CD14-positive monocyte (primary cell): ENCODE data around the gene MFGE8. TPM values are rescaled to one million over a fixed set of nuclear protein-coding genes. Genes with fewer than 3 reads are reported as not detected.
A peak's percentile ranks its signal among the peaks of the same experiment; 100 is the strongest.

ENCODE experiments used
- DNase-seq, 3 donors: peaks; one replicate each; pipeline ENCODE4 v3.0.0-alpha.2; 2011 to 2022
- H2AFZ ChIP-seq: 2 replicates; pipeline ENCODE4 v1.6.0; 2012; ENCODE audit warnings: mild to moderate bottlenecking, low read depth, low read length, inconsistent platforms; ENCODE audit not compliant: insufficient read depth, poor library complexity, severe bottlenecking
- H3K27ac ChIP-seq, 2 donors: 1 replicate in 1 of 2; 2 replicates in 1 of 2; pipeline ENCODE4 v1.5.1; 2012 to 2013; ENCODE audit warnings: low read length in 2 of 2, control low read depth in 1 of 2, inconsistent platforms in 1 of 2, low read depth in 1 of 2, mild to moderate bottlenecking in 1 of 2
- H3K27me3 ChIP-seq, 2 donors: one replicate each; pipeline versions ENCODE4 v1.6.0 to v1.6.1; 2011 to 2013; ENCODE audit warnings: low read length in 2 of 2; ENCODE audit not compliant: control insufficient read depth in 2 of 2, insufficient read depth in 2 of 2
- H3K36me3 ChIP-seq, 2 donors: replicated peaks in 1 of 2; 1 replicate in 1 of 2; 2 replicates in 1 of 2; pipeline versions ENCODE4 v1.5.1 to v1.6.1; 2012 to 2013; ENCODE audit warnings: low read length in 2 of 2, control low read depth in 1 of 2, inconsistent platforms in 1 of 2, mild to moderate bottlenecking in 1 of 2; ENCODE audit not compliant: insufficient read depth in 2 of 2, control insufficient read depth in 1 of 2
- H3K4me1 ChIP-seq, 2 donors: 1 replicate in 1 of 2; 2 replicates in 1 of 2; pipeline versions ENCODE4 v1.5.1 to v1.6.1; 2012 to 2013; ENCODE audit warnings: low read length in 2 of 2, control low read depth in 1 of 2, inconsistent platforms in 1 of 2, mild to moderate bottlenecking in 1 of 2, moderate library complexity in 1 of 2; ENCODE audit not compliant: insufficient read depth in 2 of 2, control insufficient read depth in 1 of 2
- H3K4me2 ChIP-seq: replicated peaks from 2 replicates; pipeline ENCODE3; 2012; ENCODE audit warnings: low read length, moderate library complexity, mild to moderate bottlenecking; ENCODE audit not compliant: poor library complexity, severe bottlenecking; ENCODE audit errors: extremely low read depth
- H3K4me3 ChIP-seq, 3 experiments: fragments of 200-600 bp in 1 of 3; sonication (generic) in 1 of 3; replicated peaks in 1 of 3; 1 replicate in 2 of 3; 2 replicates in 1 of 3; pipeline ENCODE4 v1.5.1; 2011 to 2013; ENCODE audit warnings: low read length in 3 of 3, mild to moderate bottlenecking in 3 of 3, control low read depth in 2 of 3, low read depth in 2 of 3, inconsistent platforms in 1 of 3, moderate library complexity in 1 of 3
- H3K79me2 ChIP-seq: 2 replicates; pipeline ENCODE4 v1.6.0; 2012; ENCODE audit warnings: mild to moderate bottlenecking, control low read depth, inconsistent platforms, low read length, moderate library complexity; ENCODE audit not compliant: insufficient read depth
- H3K9ac ChIP-seq: 2 replicates; pipeline ENCODE4 v1.6.0; 2017; ENCODE audit warnings: low read length, mild to moderate bottlenecking; ENCODE audit not compliant: insufficient read depth, poor library complexity, severe bottlenecking
- H3K9me3 ChIP-seq, 2 donors: replicated peaks in 1 of 2; 1 replicate in 1 of 2; 2 replicates in 1 of 2; pipeline versions ENCODE4 v1.5.1 to v1.6.1; 2012 to 2013; ENCODE audit warnings: low read length in 2 of 2, control low read depth in 1 of 2; ENCODE audit not compliant: control insufficient read depth in 1 of 2, insufficient read depth in 1 of 2
- H4K20me1 ChIP-seq: 2 replicates; pipeline ENCODE4 v1.6.0; 2012; ENCODE audit warnings: mild to moderate bottlenecking, low read length, control low read depth, moderate library complexity; ENCODE audit not compliant: insufficient read depth
- H3K27ac Mint-ChIP-seq, 7 donors: one replicate each; pipeline ENCODE4 v1.8.0; 2020; ENCODE audit warnings: mild to moderate bottlenecking in 7 of 7, mixed read lengths in 7 of 7, moderate library complexity in 6 of 7, inconsistent platforms in 2 of 7
- H3K27me3 Mint-ChIP-seq, 3 donors: one replicate each; pipeline ENCODE4 v1.8.0; 2021 to 2022; ENCODE audit warnings: low read depth in 3 of 3, mild to moderate bottlenecking in 3 of 3, mixed read lengths in 3 of 3, moderate library complexity in 3 of 3, inconsistent platforms in 1 of 3
- H3K36me3 Mint-ChIP-seq, 2 donors: one replicate each; pipeline ENCODE4 v1.8.0; 2020; ENCODE audit warnings: mixed read lengths in 2 of 2, inconsistent platforms in 1 of 2, mild to moderate bottlenecking in 1 of 2
- H3K4me1 Mint-ChIP-seq: one replicate; pipeline ENCODE4 v1.8.0; 2020; ENCODE audit warnings: mild to moderate bottlenecking, mixed read lengths
- H3K4me3 Mint-ChIP-seq, 2 donors: one replicate each; pipeline ENCODE4 v1.8.0; 2020; ENCODE audit warnings: mild to moderate bottlenecking in 2 of 2, mixed read lengths in 2 of 2, moderate library complexity in 1 of 2
- H3K9me3 Mint-ChIP-seq, 7 donors: one replicate each; pipeline ENCODE4 v1.8.0; 2020 to 2022; ENCODE audit warnings: mixed read lengths in 7 of 7, mild to moderate bottlenecking in 6 of 7, moderate library complexity in 6 of 7, inconsistent platforms in 2 of 7
- CTCF ChIP-seq: fragments of 200-600 bp; IDR thresholded peaks from one replicate; pipeline ENCODE4 v1.8.0; 2022; ENCODE audit warnings: antibody characterized with exemption, mild to moderate bottlenecking
- WGBS: methylation state at CpG from one replicate; pipeline ENCODE4 v1.1.5; 2013; ENCODE audit warnings: missing lambda C conversion rate; ENCODE audit not compliant: insufficient coverage; 5-methylcytosine and 5-hydroxymethylcytosine counted together
- intact Hi-C, 2 donors: fragments of 100-400 bp; cut with micrococcal nuclease; formaldehyde crosslinking; loops; one replicate each; pipeline versions ENCODE4 v1.15.0 to v1.15.1; 2023
- polyA plus RNA-seq, 3 donors: library from polyadenylated mRNA; depleted of rRNA in 1 of 3; unstranded in 2 of 3; stranded (reverse) in 1 of 3; fragments of 300-500 nt in 2 of 3; fragments of >200 nt in 1 of 3; fragmentation: Illumina TruSeq in 2 of 3; gene quantifications; 1 replicate in 2 of 3; 2 replicates in 1 of 3; pipeline ENCODE4 v1.2.3, GENCODE V29; 2012 to 2021

Gene MFGE8
- polyA plus RNA-seq, 3 donors, result 2.7 TPM; not detected in 2

GRCh38 chr15:88949734-88950400, 36.7 kb upstream of the MFGE8 start:
- Histone ChIP-seq H3K9ac (no peak overlapping the region), H3K27me3 (no peaks in the 10 kb centered on the region), H3K9me3 (no peaks in the 10 kb centered on the region), H2AFZ (no peak overlapping the region), H3K36me3 (no peaks in the 10 kb centered on the region), H3K27ac (no peak overlapping the region), H3K4me3 (no peak overlapping the region), H3K79me2 (no peaks in the 10 kb centered on the region), H3K4me1 (no peaks in the 10 kb centered on the region), H4K20me1 (no peaks in the 10 kb centered on the region), H3K4me2 (no peak overlapping the region)
- Mint-ChIP-seq H3K4me1 (peaks cover 4% of the 10 kb centered on the region), H3K4me3 (peak overlapping the region in 1 of 2 donors; percentile 37), H3K27ac (no peak overlapping the region), H3K9me3 (peaks cover 0 to 4% (median 1%) of the 10 kb centered on the region in 7 donors), H3K36me3 (no peaks in the 10 kb centered on the region), H3K27me3 (peaks cover 3 to 8% (median 5%) of the 10 kb centered on the region in 3 donors)
- DNase-seq, result no peak
- intact Hi-C loops, result no loop called here
- 87% methylated on average over 3 of the region's 5 CpGs for WGBS
- no peak for TF ChIP-seq CTCF

- Histone ChIP-seq H2AFZ (no peak overlapping the region), H4K20me1 (no peaks in the 10 kb centered on the region), H3K27ac (no peak overlapping the region), H3K4me2 (no peak overlapping the region), H3K9me3 (no peaks in the 10 kb centered on the region), H3K4me3 (no peak overlapping the region), H3K79me2 (no peaks in the 10 kb centered on the region), H3K9ac (no peak overlapping the region), H3K4me1 (no peaks in the 10 kb centered on the region), H3K36me3 (no peaks in the 10 kb centered on the region), H3K27me3 (no peaks in the 10 kb centered on the region)
- no peak overlapping the region for H3K4me3 Mint-ChIP-seq
- no peak for DNase-seq
- H3K9me3 Mint-ChIP-seq, result peaks cover 0 to 6% (median 0%) of the 10 kb centered on the region in 7 donors
- 100% methylated on average over 2 of the region's 4 CpGs for WGBS
- intact Hi-C loops, result no loop called here
- no peaks in the 10 kb centered on the region for H3K36me3 Mint-ChIP-seq
- no peak for TF ChIP-seq CTCF
- H3K27ac Mint-ChIP-seq, result no peak overlapping the region
- H3K27me3 Mint-ChIP-seq, result peaks cover 2 to 11% (median 7%) of the 10 kb centered on the region in 3 donors
- no peaks in the 10 kb centered on the region for H3K4me1 Mint-ChIP-seq
Observed at GRCh38 chr15:88940110-88940675, 27.0 kb upstream of the MFGE8 start.
